Fibroblast of the aortic adventitia (primary cell): ENCODE results near the gene ACTMAP. TPM values are rescaled to one million over a fixed set of nuclear protein-coding genes. Genes with fewer than 3 reads are reported as not detected.
"Not testable (repeated sequence)": the region's sequence is repeated elsewhere in the genome, so short reads cannot be mapped to it uniquely, and the experiment has no call there.

Experiments used
- DNase-seq: peaks from one replicate; pipeline ENCODE4 v3.0.0-alpha.2; 2010; ENCODE audit warnings: low read depth
- H3K4me3 ChIP-seq: 2 replicates; pipeline ENCODE4 v1.5.1; 2011; ENCODE audit warnings: low read depth, mild to moderate bottlenecking, control low read depth, low read length, moderate library complexity
- total RNA-seq: library from RNA; depleted of rRNA; stranded (reverse); fragments of >200 nt; gene quantifications from 2 replicates; pipeline ENCODE4 v1.2.3, GENCODE V29; 2012; ENCODE audit warnings: low replicate concordance
- TF ChIP-seq, protein P1 (sequence below): IDR thresholded peaks from 2 replicates; pipeline ENCODE4 v1.5.1; 2011; ENCODE audit warnings: mild to moderate bottlenecking, low read length, control low read depth, inconsistent platforms; ENCODE audit not compliant: insufficient read depth

The ACTMAP gene
- total RNA-seq, 1 donor, result 0.99 TPM

DNA sequence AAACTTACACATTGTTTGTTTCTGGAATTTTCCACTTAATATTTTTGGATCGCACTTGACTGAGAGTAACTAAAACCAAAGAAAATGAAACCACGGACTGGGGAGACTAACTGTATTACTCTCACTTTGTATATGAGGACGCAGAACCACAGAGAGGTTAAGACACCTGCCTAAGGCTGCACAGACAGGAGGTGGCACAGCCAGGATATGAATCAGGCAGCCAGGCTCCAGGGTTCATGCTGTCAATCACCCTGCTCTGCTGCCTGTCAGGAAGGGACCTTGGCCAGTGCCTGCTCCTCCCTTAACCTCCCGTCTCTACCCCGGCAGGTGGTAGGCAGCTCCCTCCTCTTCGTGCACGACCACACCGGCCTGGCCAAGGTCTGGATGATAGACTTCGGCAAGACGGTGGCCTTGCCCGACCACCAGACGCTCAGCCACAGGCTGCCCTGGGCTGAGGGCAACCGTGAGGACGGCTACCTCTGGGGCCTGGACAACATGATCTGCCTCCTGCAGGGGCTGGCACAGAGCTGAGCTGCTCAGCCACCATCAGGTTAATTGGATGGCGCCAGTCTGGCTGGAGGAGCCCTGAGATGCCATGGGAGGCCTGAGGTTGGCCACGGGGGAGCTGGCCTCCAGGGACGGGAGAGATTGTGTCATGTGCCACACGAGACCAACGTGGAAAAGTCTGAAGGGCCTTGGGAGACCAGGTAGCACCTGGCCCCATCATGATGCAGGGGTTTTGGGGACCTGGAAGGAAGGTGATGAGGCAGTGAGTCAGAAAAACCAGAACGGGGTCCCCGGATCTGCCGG is 11.0 kb downstream of the ACTMAP start:
- TF ChIP-seq, protein P1, sequence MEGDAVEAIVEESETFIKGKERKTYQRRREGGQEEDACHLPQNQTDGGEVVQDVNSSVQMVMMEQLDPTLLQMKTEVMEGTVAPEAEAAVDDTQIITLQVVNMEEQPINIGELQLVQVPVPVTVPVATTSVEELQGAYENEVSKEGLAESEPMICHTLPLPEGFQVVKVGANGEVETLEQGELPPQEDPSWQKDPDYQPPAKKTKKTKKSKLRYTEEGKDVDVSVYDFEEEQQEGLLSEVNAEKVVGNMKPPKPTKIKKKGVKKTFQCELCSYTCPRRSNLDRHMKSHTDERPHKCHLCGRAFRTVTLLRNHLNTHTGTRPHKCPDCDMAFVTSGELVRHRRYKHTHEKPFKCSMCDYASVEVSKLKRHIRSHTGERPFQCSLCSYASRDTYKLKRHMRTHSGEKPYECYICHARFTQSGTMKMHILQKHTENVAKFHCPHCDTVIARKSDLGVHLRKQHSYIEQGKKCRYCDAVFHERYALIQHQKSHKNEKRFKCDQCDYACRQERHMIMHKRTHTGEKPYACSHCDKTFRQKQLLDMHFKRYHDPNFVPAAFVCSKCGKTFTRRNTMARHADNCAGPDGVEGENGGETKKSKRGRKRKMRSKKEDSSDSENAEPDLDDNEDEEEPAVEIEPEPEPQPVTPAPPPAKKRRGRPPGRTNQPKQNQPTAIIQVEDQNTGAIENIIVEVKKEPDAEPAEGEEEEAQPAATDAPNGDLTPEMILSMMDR, result no peak
- H3K4me3 ChIP-seq, result no peak overlapping the region
- no peak for DNase-seq

DNA sequence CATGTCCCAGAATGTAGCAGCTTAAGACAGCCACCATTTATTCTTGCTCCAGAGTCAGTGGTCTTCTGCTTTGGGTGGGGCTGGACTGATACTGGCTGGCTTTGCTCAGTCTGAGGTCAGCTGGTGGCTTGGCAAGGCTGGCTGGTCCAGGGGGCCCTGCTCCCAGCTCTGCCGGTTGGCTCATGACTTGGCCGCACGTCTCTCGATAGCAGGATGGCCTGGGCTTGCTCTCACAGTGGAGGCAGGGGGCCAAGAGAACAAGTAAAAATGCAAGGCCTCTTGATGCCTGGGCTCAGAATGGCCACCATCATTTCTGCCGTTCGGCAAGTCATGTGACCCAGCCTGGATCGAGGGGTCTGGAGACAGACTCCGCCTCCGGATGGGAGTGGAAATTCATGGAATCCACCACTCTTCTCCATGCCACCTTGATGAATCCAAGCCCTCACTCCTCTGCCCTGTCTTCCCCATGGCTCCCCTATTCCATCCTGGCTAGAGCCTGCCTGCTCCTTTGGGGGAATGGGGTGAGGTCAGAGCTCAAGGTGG is 13.1 kb downstream of the ACTMAP start:
- TF ChIP-seq, protein P1, result no peak
- no peak for DNase-seq
- H3K4me3 ChIP-seq, result no peak overlapping the region

DNA sequence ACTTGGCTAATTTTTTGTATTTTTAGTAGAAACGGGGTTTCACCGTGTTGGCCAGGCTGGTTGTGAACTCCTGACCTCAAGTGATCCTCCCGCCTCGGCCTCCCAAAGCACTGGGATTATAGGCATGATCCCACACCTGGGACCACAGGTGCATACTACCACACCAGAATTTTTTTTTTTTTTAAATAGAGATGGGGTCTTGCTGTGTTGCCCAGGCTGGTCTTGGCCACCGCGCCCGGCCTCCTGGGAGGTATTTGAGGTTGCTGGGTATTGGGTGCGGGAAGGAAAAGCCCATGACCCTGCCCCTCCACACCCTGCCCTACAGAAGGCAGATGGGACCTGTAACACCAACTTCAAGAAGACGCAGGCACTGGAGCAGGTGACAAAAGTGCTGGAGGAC is 13.6 kb downstream of the ACTMAP start:
- H3K4me3 ChIP-seq, result no peak overlapping the region
- DNase-seq, result no peak
- TF ChIP-seq, protein P1, result no peak

DNA sequence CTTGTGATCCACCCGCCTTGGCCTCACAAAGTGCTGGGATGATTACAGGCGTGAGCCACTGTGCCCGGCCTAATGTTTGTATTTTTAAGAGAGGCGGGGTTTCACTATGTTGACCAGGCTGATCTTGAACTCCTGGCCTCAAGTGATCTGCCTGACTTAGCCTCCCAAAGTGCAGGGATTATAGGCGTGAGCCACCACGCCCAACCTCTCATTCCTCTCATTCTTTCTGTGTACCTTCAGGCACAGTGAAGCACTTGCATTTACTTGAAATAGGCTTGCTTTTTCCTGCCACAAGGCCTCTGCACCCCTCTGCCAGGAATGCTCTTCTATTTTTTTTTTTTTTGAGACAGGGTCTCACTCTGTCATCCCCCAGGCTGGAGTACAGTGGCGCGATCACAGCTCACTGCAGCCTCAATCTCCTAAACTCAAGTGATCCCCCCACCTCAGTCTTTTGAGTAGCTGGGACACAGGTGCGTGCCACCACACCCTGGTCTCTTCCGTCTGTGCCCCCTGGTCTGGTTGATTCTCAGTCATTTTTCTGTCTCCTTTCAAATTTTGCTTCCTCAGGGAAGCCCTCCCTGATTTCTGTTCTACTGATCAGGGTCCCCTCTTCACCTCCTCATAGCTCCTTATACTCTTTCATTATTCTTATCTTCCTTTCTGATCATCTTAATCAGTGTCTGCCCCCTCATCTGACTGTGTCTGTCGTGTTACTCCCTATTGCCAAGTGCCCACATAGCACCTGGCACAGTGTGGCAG is 15.1 kb downstream of the ACTMAP start:
- DNase-seq, result no peak
- TF ChIP-seq, protein P1, result no peak
- H3K4me3 ChIP-seq, result no peak overlapping the region

DNA sequence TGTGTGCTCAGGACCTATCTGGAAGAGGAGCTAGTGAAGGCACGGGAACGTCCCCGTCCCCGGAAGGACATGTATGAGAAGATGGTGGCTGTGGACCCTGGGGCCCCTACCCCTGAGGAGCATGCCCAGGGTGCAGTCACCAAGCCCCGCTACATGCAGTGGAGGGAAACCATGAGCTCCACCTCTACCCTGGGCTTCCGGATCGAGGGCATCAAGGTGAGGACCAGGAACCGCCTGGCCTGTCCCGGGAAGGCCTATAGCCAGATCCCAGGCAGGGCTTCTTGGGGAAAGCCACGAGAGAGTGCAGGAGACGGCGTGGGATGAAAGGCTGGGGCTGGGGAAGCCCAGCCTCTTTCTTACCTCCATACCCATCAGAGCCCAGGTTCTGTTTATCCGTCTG is 17.1 kb downstream of the ACTMAP start:
- no peak overlapping the region for H3K4me3 ChIP-seq
- TF ChIP-seq, protein P1, result no peak
- no peak for DNase-seq

DNA sequence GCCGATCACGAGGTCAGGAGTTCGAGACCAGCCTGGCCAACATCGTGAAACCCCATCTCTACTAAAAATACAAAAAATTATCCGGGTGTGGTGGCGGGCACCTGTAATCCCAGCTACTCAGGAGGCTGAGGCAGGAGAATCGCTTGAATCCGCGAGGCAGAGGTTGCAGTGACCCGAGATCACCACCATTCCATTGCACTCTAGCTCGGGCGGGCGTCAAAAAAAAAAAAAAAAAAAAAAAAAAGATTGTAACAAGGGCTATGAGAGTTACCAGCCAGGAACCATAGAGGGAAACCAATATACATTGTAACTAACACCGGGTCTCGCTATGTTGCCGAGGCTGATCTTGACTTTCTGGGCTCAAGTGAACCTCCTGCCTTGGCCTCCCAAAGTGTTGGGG is 18.0 kb downstream of the ACTMAP start:
- H3K4me3 ChIP-seq, DNase-seq: not testable (repeated sequence)

DNA sequence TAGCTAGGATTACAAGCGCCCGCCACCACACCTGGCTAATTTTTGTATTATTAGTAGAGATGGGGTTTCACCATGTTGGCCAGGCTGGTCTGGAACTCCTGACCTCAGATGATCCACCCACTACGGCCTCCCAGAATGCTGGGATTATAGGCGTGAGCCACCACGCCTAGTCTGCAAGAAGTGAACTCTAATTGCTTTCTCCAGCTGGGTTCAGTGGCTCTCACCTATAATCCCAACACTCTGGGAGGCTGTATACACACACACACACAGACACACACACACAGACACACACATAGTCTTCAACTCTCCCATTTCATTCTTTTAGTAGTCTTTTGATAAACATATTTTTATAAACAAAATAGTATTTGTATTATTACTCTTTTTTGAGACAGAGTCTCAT is 20.2 kb downstream of the ACTMAP start:
- H3K4me3 ChIP-seq, DNase-seq: not testable (repeated sequence)
